ENCODE measurements around the gene FAXDC2. TPM values are rescaled to one million over a fixed set of nuclear protein-coding genes. Genes with fewer than 3 reads are reported as not detected.

FAXDC2 gene
- total RNA-seq, 1 donor from 2014 or later, result 3.6 TPM

DNA sequence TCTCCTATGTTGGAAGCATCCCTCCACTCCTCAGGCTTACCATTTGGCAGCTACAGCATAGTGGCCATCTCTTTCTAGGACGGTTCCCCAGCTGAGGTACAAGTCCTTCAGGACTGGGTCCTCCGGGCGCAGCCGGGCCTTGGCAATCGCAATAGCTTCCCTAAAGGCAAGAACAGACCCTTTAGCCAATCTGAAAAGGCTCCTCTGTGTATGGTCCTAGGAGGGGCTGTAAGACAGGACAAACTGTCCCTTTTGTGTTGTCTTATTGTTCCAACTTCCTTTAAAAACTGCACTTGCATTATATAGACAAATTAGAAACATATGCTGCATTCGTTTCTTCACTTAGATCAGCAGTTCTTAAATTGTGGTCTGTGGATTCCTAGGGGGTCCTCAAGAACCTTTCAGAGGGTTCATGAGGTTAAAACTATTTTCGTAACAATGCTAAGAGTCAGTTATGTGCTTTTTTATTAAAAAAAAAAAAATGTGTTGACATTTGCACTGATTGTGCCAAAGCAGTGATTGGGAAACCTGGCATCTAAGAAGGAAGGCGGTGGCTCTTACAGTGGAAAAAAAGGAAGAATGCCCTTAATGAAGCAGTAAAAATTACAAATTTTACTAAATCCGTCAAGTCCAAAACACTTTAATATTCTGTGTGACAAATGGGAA lies 48.9 kb upstream of the FAXDC2 start:
- Histone ChIP-seq H3K4me2 (ENCODE audit: low read length) (no peak overlapping the region), H3K27ac (ENCODE audit: low read depth, low read length) (no peak overlapping the region), H3K9me3 (ENCODE audit: insufficient read depth, low read depth, low read length) (no peaks in the 10 kb centered on the region), H3K36me3 (ENCODE audit: insufficient read depth, low read length) (peaks cover 67% of the 10 kb centered on the region), H2AFZ (ENCODE audit: low read depth, low read length) (no peak overlapping the region), H4K20me1 (ENCODE audit: insufficient read depth, low read length) (no peaks in the 10 kb centered on the region), H3K4me1 (ENCODE audit: insufficient read depth, low read length) (no peaks in the 10 kb centered on the region), H3K27me3 (ENCODE audit: insufficient read depth, low read length) (no peaks in the 10 kb centered on the region), H3K9ac (ENCODE audit: low read length) (no peak overlapping the region), H3K79me2 (ENCODE audit: insufficient read depth, low read length) (no peaks in the 10 kb centered on the region), H3K4me3 (ENCODE audit: insufficient read depth, low read depth, low read length) (no peak overlapping the region)
- Mint-ChIP-seq H3K4me1 (ENCODE audit: low read depth, unreplicated experiment) (no peaks in the 10 kb centered on the region), H3K27me3 (ENCODE audit: low read depth, unreplicated experiment) (no peaks in the 10 kb centered on the region), H3K4me3 (ENCODE audit: unreplicated experiment) (no peak overlapping the region), H3K9me3 (ENCODE audit: unreplicated experiment) (no peaks in the 10 kb centered on the region), H3K36me3 (ENCODE audit: low read depth, unreplicated experiment) (peaks cover 23% of the 10 kb centered on the region), H3K27ac (ENCODE audit: unreplicated experiment) (no peak overlapping the region)
- DNase-seq (ENCODE audit: low read depth) (no peak), FAIRE-seq (no peak)
- TF ChIP-seq, protein P1, sequence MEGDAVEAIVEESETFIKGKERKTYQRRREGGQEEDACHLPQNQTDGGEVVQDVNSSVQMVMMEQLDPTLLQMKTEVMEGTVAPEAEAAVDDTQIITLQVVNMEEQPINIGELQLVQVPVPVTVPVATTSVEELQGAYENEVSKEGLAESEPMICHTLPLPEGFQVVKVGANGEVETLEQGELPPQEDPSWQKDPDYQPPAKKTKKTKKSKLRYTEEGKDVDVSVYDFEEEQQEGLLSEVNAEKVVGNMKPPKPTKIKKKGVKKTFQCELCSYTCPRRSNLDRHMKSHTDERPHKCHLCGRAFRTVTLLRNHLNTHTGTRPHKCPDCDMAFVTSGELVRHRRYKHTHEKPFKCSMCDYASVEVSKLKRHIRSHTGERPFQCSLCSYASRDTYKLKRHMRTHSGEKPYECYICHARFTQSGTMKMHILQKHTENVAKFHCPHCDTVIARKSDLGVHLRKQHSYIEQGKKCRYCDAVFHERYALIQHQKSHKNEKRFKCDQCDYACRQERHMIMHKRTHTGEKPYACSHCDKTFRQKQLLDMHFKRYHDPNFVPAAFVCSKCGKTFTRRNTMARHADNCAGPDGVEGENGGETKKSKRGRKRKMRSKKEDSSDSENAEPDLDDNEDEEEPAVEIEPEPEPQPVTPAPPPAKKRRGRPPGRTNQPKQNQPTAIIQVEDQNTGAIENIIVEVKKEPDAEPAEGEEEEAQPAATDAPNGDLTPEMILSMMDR (IDR thresholded peaks at IDR 0.05; ENCODE audit: insufficient read depth, low read depth, low read length), result no peak
- TF ChIP-seq EZH2 (IDR thresholded peaks at IDR 0.05; ENCODE audit: insufficient read depth, low read length), result no peak

DNA sequence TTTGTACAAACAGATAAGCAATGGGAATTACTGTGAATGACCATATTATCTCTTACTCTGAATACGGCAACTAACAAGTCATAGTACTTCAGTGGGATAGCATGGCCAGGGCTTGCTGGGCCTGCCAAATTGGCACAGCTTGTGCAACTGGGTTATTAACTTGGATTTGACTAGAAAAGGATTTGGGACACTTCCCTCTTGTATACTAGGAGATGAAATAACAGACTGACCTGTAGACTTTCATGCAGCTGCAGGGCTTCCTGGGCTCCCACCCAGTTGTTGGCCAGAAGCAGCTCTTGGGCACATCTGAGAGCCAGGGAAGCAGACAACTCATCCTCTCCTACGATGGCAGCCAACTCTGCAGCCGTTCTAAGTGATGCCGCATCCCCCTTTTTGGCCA lies 47.8 kb upstream of the FAXDC2 start:
- Histone ChIP-seq H2AFZ (ENCODE audit: low read depth, low read length) (no peak overlapping the region), H3K9ac (ENCODE audit: low read length) (no peak overlapping the region), H3K9me3 (ENCODE audit: insufficient read depth, low read depth, low read length) (no peaks in the 10 kb centered on the region), H3K4me3 (ENCODE audit: insufficient read depth, low read depth, low read length) (no peak overlapping the region), H3K4me2 (ENCODE audit: low read length) (no peak overlapping the region), H3K79me2 (ENCODE audit: insufficient read depth, low read length) (no peaks in the 10 kb centered on the region), H4K20me1 (ENCODE audit: insufficient read depth, low read length) (no peaks in the 10 kb centered on the region), H3K27ac (ENCODE audit: low read depth, low read length) (no peak overlapping the region), H3K4me1 (ENCODE audit: insufficient read depth, low read length) (no peaks in the 10 kb centered on the region), H3K27me3 (ENCODE audit: insufficient read depth, low read length) (no peaks in the 10 kb centered on the region), H3K36me3 (ENCODE audit: insufficient read depth, low read length) (peaks cover 67% of the 10 kb centered on the region)
- Mint-ChIP-seq H3K4me3 (ENCODE audit: unreplicated experiment) (no peak overlapping the region), H3K36me3 (ENCODE audit: low read depth, unreplicated experiment) (peaks cover 25% of the 10 kb centered on the region), H3K4me1 (ENCODE audit: low read depth, unreplicated experiment) (no peaks in the 10 kb centered on the region), H3K27ac (ENCODE audit: unreplicated experiment) (no peak overlapping the region), H3K9me3 (ENCODE audit: unreplicated experiment) (no peaks in the 10 kb centered on the region), H3K27me3 (ENCODE audit: low read depth, unreplicated experiment) (no peaks in the 10 kb centered on the region)
- DNase-seq (ENCODE audit: low read depth) (no peak), FAIRE-seq (no peak)
- TF ChIP-seq, protein P1 (IDR thresholded peaks at IDR 0.05; ENCODE audit: insufficient read depth, low read depth, low read length), result no peak
- no peak for TF ChIP-seq EZH2 (IDR thresholded peaks at IDR 0.05; ENCODE audit: insufficient read depth, low read length)

DNA sequence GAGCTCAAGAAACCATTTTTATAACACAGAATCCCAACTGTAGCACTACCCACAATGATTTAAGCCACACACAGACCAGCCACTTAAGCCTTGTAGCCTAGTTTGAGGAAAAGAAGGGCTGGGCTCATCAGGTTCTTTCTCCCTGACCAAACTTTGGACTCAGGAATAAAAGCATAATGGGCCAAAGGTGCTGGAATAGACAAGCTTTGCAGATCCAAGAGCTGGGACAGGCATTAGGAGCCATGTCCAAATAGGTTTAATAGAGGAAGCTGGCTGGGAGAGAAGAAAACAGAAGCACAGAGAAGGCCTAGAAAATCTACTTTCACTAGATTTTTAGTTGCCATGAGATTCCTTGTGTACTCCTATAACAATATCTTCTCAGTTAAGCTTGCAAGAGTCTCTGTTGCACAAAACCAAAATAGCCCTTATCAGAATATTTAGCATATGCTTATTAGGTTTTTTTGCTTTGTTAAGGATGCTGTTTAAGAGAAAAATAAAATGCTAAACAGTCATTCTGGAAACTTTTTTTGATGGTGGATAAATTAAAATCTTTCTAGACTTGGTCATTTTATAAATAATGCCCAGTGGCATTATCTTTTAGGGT lies 46.3 kb upstream of the FAXDC2 start:
- H3K9me3 Mint-ChIP-seq (ENCODE audit: unreplicated experiment), result no peaks in the 10 kb centered on the region
- Histone ChIP-seq H3K4me2 (ENCODE audit: low read length) (no peak overlapping the region), H3K27me3 (ENCODE audit: insufficient read depth, low read length) (no peaks in the 10 kb centered on the region), H4K20me1 (ENCODE audit: insufficient read depth, low read length) (no peaks in the 10 kb centered on the region), H3K4me1 (ENCODE audit: insufficient read depth, low read length) (no peaks in the 10 kb centered on the region), H2AFZ (ENCODE audit: low read depth, low read length) (no peak overlapping the region), H3K4me3 (ENCODE audit: insufficient read depth, low read depth, low read length) (no peak overlapping the region), H3K36me3 (ENCODE audit: insufficient read depth, low read length) (peaks cover 58% of the 10 kb centered on the region), H3K27ac (ENCODE audit: low read depth, low read length) (no peak overlapping the region), H3K79me2 (ENCODE audit: insufficient read depth, low read length) (no peaks in the 10 kb centered on the region), H3K9ac (ENCODE audit: low read length) (no peak overlapping the region), H3K9me3 (ENCODE audit: insufficient read depth, low read depth, low read length) (no peaks in the 10 kb centered on the region)
- no peak for FAIRE-seq
- no peak overlapping the region for H3K27ac Mint-ChIP-seq (ENCODE audit: unreplicated experiment)
- DNase-seq (ENCODE audit: low read depth), result no peak
- H3K4me3 Mint-ChIP-seq (ENCODE audit: unreplicated experiment), result no peak overlapping the region
- H3K4me1 Mint-ChIP-seq (ENCODE audit: low read depth, unreplicated experiment), result no peaks in the 10 kb centered on the region
- TF ChIP-seq, protein P1 (IDR thresholded peaks at IDR 0.05; ENCODE audit: insufficient read depth, low read depth, low read length), result no peak
- TF ChIP-seq EZH2 (IDR thresholded peaks at IDR 0.05; ENCODE audit: insufficient read depth, low read length), result no peak
- no peaks in the 10 kb centered on the region for H3K27me3 Mint-ChIP-seq (ENCODE audit: low read depth, unreplicated experiment)
- peaks cover 31% of the 10 kb centered on the region for H3K36me3 Mint-ChIP-seq (ENCODE audit: low read depth, unreplicated experiment)
